Chondrocyte (in vitro differentiated cells): ENCODE data around the gene CSPG5. TPM values are rescaled to one million over a fixed set of nuclear protein-coding genes. Genes with fewer than 3 reads are reported as not detected.

ENCODE experiments used
- DNase-seq: peaks from one replicate; pipeline ENCODE4 v3.0.0; 2021; ENCODE audit warnings: mixed read lengths, low spot score
- H3K27ac Mint-ChIP-seq: one replicate; pipeline ENCODE4 v1.8.0; 2021; ENCODE audit warnings: mild to moderate bottlenecking, moderate library complexity, mixed read lengths; ENCODE audit not compliant: unreplicated experiment
- H3K27me3 Mint-ChIP-seq: 2 replicates; pipeline ENCODE4 v1.8.0; 2021; ENCODE audit warnings: low read depth, mixed read lengths
- H3K36me3 Mint-ChIP-seq: 2 replicates; pipeline ENCODE4 v1.8.0; 2021; ENCODE audit warnings: low read depth, mixed read lengths
- H3K4me1 Mint-ChIP-seq: 2 replicates; pipeline ENCODE4 v1.8.0; 2021; ENCODE audit warnings: low read depth, mild to moderate bottlenecking, mixed read lengths
- H3K4me3 Mint-ChIP-seq: one replicate; pipeline ENCODE4 v1.8.0; 2021; ENCODE audit warnings: mild to moderate bottlenecking, moderate library complexity, mixed read lengths; ENCODE audit not compliant: unreplicated experiment
- H3K9me3 Mint-ChIP-seq: 2 replicates; pipeline ENCODE4 v1.8.0; 2021; ENCODE audit warnings: low read depth, mixed read lengths
- CTCF ChIP-seq: fragments of 200-600 bp; sonication (generic); IDR thresholded peaks from 2 replicates; pipeline ENCODE4 v1.5.0; 2021; ENCODE audit warnings: antibody characterized with exemption, mild to moderate bottlenecking, moderate library complexity
- total RNA-seq: library from RNA; stranded (reverse); gene quantifications from 3 replicates; pipeline ENCODE4 v1.2.1, GENCODE V29; 2021

Gene CSPG5
- total RNA-seq, 1 donor from 2014 or later = 2.8 TPM

- H3K27me3 Mint-ChIP-seq = no peaks in the 10 kb centered on the region
- H3K27ac Mint-ChIP-seq = peak overlapping the region; percentile 93
- no peak for TF ChIP-seq CTCF
- H3K4me3 Mint-ChIP-seq = peak overlapping the region; percentile 96
- no peak for DNase-seq
- H3K9me3 Mint-ChIP-seq = no peaks in the 10 kb centered on the region
- H3K4me1 Mint-ChIP-seq = peaks cover 15% of the 10 kb centered on the region
- H3K36me3 Mint-ChIP-seq = peaks cover 3% of the 10 kb centered on the region
Measured at GRCh38 chr3:47512416-47513124, 66.1 kb downstream of the CSPG5 start.

Other genes starting within 250 kb of the CSPG5 start
- gene PTPN23, start 197.8 kb downstream of the CSPG5 start, total RNA-seq = 43.5 to 49.5 TPM (median 47.8 TPM) in 3 replicates
- 47.3 to 79.8 TPM (median 49.7 TPM) in 3 replicates for gene SCAP, start 102.9 kb downstream of the CSPG5 start, total RNA-seq
- gene ELP6, start 65.2 kb downstream of the CSPG5 start, total RNA-seq = 28.8 to 42.9 TPM (median 30.2 TPM) in 3 replicates
- gene SMARCC1, start 203.0 kb upstream of the CSPG5 start, total RNA-seq = 81.5 to 86.3 TPM (median 83.5 TPM) in 3 replicates
- gene DHX30, start 224.3 kb upstream of the CSPG5 start, total RNA-seq = 44.8 to 73.7 TPM (median 47.5 TPM) in 3 replicates